Measurements from ENCODE around the gene F3. TPM values are rescaled to one million over a fixed set of nuclear protein-coding genes. Genes with fewer than 3 reads are reported as not detected.

The F3 gene
- total RNA-seq, 3 donors from 2014 or later (not counting 1 experiment from before 2014, with no cell fraction given): 1.9 to 2.5 TPM; not detected in 1

GRCh38 chr1:94565901-94566300, 24.3 kb upstream of the F3 start:
- H3K36me3 Mint-ChIP-seq: no peaks in the 10 kb centered on the region
- no peaks in the 10 kb centered on the region for H3K4me1 Mint-ChIP-seq
- no peaks in the 10 kb centered on the region for H3K4me1 ChIP-seq (ENCODE audit: control insufficient read depth, insufficient read depth, low read length)
- H3K27me3 ChIP-seq (ENCODE audit: control insufficient read depth, insufficient read depth, low read length): no peaks in the 10 kb centered on the region
- WGBS (ENCODE audit: insufficient coverage): no CpG with 5 or more reads among the region's 2 CpGs
- peaks cover 5% of the 10 kb centered on the region for H3K9me3 ChIP-seq (ENCODE audit: control insufficient read depth, insufficient read depth, low read length)
- H3K27me3 Mint-ChIP-seq (ENCODE audit: low read depth in 2 of 2): peaks cover 9 to 15% of the 10 kb centered on the region in 2 donors
- peaks cover 0 to 3% of the 10 kb centered on the region in 2 donors for H3K9me3 Mint-ChIP-seq
- no peak overlapping the region for H3K4me3 Mint-ChIP-seq
- H3K36me3 ChIP-seq (ENCODE audit: control insufficient read depth, insufficient read depth, low read length): no peaks in the 10 kb centered on the region
- no peak for DNase-seq
- TF ChIP-seq, protein P1, sequence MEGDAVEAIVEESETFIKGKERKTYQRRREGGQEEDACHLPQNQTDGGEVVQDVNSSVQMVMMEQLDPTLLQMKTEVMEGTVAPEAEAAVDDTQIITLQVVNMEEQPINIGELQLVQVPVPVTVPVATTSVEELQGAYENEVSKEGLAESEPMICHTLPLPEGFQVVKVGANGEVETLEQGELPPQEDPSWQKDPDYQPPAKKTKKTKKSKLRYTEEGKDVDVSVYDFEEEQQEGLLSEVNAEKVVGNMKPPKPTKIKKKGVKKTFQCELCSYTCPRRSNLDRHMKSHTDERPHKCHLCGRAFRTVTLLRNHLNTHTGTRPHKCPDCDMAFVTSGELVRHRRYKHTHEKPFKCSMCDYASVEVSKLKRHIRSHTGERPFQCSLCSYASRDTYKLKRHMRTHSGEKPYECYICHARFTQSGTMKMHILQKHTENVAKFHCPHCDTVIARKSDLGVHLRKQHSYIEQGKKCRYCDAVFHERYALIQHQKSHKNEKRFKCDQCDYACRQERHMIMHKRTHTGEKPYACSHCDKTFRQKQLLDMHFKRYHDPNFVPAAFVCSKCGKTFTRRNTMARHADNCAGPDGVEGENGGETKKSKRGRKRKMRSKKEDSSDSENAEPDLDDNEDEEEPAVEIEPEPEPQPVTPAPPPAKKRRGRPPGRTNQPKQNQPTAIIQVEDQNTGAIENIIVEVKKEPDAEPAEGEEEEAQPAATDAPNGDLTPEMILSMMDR (IDR thresholded peaks at IDR 0.05): no peak
- H3K27ac Mint-ChIP-seq: no peak overlapping the region
- H3K4me3 ChIP-seq (ENCODE audit: low read length): no peak overlapping the region
- no peak overlapping the region for H3K27ac ChIP-seq (ENCODE audit: low read length)
- no peak for ATAC-seq
- intact Hi-C loops (cut with micrococcal nuclease): no loop called here

DNA sequence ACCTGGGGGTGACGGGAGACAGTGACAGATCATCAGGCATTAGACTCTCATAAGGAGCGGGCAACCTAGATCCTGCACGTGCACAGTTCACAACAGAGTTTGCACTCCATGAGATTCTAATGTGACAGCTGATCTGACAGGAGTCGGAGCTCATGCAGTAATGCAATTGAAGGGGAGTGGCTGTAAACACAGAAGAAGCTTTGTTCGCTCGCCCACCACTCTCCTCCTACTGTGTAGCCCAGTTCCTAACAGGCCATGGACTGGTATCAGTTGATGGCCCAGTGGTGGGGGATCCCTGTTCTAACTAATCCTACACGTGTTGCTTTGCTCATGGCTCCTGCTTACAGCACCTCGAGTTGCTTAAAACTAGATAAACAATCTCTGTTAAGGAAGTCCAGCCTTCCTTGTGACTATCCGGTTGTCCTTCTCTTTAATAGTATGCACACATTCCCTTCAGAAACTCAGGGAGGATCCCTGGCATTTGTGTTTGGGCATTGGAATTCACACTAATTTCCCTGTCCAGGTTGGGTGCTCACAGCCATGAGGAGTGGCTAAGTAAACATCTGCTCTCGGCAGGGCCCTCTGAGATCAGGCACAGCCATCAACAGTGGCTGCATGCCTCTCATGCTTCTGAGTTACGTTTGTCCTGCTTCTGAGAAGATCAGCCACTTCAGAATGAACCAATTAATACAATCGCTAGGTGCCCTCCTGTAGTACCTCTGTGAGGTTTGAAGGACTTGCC, 21.1 kb upstream of the F3 start:
- no peak for ATAC-seq

DNA sequence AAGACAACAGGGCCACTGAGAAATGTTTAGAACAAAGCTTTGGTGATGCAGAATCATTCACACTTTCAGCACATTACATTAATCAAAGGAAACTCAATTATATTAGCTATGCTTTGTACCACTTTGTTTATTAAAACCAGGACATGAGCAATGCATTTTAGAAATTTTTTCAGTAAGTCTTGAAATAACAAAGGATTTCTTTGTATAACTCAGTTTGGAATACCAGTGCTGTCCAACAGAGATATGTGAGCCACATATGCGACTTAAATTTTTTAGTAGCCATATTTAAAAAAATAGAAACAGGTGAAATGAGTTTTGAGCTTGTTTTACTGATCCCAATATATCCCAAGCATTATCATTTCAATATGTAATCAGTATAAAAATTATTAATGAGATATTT, 18.8 kb upstream of the F3 start:
- Histone ChIP-seq H3K4me3 (ENCODE audit: low read length) (no peak overlapping the region), H3K27ac (ENCODE audit: low read length) (no peak overlapping the region), H3K36me3 (ENCODE audit: control insufficient read depth, insufficient read depth, low read length) (no peaks in the 10 kb centered on the region), H3K9me3 (ENCODE audit: control insufficient read depth, insufficient read depth, low read length) (no peaks in the 10 kb centered on the region), H3K4me1 (ENCODE audit: control insufficient read depth, insufficient read depth, low read length) (no peaks in the 10 kb centered on the region), H3K27me3 (ENCODE audit: control insufficient read depth, insufficient read depth, low read length) (no peaks in the 10 kb centered on the region)
- Mint-ChIP-seq H3K27me3 (ENCODE audit: low read depth in 2 of 2) (peaks cover 7 to 22% of the 10 kb centered on the region in 2 donors), H3K36me3 (no peaks in the 10 kb centered on the region), H3K4me1 (no peaks in the 10 kb centered on the region), H3K27ac (no peak overlapping the region), H3K9me3 (no peaks in the 10 kb centered on the region), H3K4me3 (no peak overlapping the region)
- TF ChIP-seq, protein P1 (IDR thresholded peaks at IDR 0.05): no peak
- intact Hi-C loops (cut with micrococcal nuclease): no loop called here
- ATAC-seq (no peak), DNase-seq (no peak)
- WGBS (ENCODE audit: insufficient coverage): no CpG with 5 or more reads among the region's 1 CpG

More for the DNA sequence above, 21.1 kb upstream of the F3 start:
- peaks cover 9 to 15% of the 10 kb centered on the region in 2 donors for H3K27me3 Mint-ChIP-seq (ENCODE audit: low read depth in 2 of 2)
- H3K36me3 Mint-ChIP-seq: no peaks in the 10 kb centered on the region
- H3K27ac ChIP-seq (ENCODE audit: low read length): no peak overlapping the region
- H3K36me3 ChIP-seq (ENCODE audit: control insufficient read depth, insufficient read depth, low read length): no peaks in the 10 kb centered on the region
- TF ChIP-seq, protein P1 (IDR thresholded peaks at IDR 0.05): no peak
- no peak overlapping the region for H3K4me3 ChIP-seq (ENCODE audit: low read length)
- H3K9me3 ChIP-seq (ENCODE audit: control insufficient read depth, insufficient read depth, low read length): no peaks in the 10 kb centered on the region
- no peaks in the 10 kb centered on the region for H3K4me1 Mint-ChIP-seq
- H3K27me3 ChIP-seq (ENCODE audit: control insufficient read depth, insufficient read depth, low read length): no peaks in the 10 kb centered on the region
- H3K4me1 ChIP-seq (ENCODE audit: control insufficient read depth, insufficient read depth, low read length): no peaks in the 10 kb centered on the region
- DNase-seq: no peak
- no peak overlapping the region for H3K4me3 Mint-ChIP-seq
- no peaks in the 10 kb centered on the region for H3K9me3 Mint-ChIP-seq
- intact Hi-C loops (cut with micrococcal nuclease): no loop called here
- no peak overlapping the region for H3K27ac Mint-ChIP-seq
- whole genome bisulfite sequencing (ENCODE audit: insufficient coverage): 89% methylated on average over 12 of the region's 12 CpGs

DNA sequence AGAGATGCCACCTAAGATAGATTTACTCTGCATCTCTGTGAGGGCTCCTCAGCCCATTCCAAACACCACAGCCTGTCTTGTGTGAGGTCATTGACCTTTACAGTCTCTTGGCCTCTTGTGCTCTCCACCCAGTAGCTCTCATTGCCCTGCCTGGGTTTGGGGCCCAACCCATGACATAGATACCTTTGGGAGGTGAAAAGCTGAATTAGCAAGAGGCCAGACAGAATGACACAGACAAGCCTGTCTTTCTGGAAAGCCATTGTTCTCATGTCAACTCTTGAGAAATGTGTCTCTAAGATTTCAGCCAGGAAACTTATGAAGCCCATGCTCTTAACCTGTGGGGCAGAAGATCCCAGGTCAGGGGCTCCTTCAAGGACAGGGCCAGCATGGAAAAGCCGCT, 18.4 kb upstream of the F3 start:
- Histone ChIP-seq H3K36me3 (ENCODE audit: control insufficient read depth, insufficient read depth, low read length) (no peaks in the 10 kb centered on the region), H3K27me3 (ENCODE audit: control insufficient read depth, insufficient read depth, low read length) (no peaks in the 10 kb centered on the region), H3K4me1 (ENCODE audit: control insufficient read depth, insufficient read depth, low read length) (no peaks in the 10 kb centered on the region), H3K9me3 (ENCODE audit: control insufficient read depth, insufficient read depth, low read length) (no peaks in the 10 kb centered on the region), H3K27ac (ENCODE audit: low read length) (no peak overlapping the region), H3K4me3 (ENCODE audit: low read length) (no peak overlapping the region)
- intact Hi-C loops (cut with micrococcal nuclease): no loop called here
- TF ChIP-seq, protein P1 (IDR thresholded peaks at IDR 0.05): no peak
- Mint-ChIP-seq H3K36me3 (no peaks in the 10 kb centered on the region), H3K9me3 (no peaks in the 10 kb centered on the region), H3K27me3 (ENCODE audit: low read depth in 2 of 2) (peaks cover 6 to 26% of the 10 kb centered on the region in 2 donors), H3K27ac (no peak overlapping the region), H3K4me1 (no peaks in the 10 kb centered on the region), H3K4me3 (no peak overlapping the region)
- WGBS (ENCODE audit: insufficient coverage): 88% methylated on average over 1 of the region's 1 CpG
- DNase-seq: no peak
- ATAC-seq: no peak

All from natural killer cell (primary cell).